ENCODE data around the gene SMKR1.

- TF ChIP-seq, protein P1, sequence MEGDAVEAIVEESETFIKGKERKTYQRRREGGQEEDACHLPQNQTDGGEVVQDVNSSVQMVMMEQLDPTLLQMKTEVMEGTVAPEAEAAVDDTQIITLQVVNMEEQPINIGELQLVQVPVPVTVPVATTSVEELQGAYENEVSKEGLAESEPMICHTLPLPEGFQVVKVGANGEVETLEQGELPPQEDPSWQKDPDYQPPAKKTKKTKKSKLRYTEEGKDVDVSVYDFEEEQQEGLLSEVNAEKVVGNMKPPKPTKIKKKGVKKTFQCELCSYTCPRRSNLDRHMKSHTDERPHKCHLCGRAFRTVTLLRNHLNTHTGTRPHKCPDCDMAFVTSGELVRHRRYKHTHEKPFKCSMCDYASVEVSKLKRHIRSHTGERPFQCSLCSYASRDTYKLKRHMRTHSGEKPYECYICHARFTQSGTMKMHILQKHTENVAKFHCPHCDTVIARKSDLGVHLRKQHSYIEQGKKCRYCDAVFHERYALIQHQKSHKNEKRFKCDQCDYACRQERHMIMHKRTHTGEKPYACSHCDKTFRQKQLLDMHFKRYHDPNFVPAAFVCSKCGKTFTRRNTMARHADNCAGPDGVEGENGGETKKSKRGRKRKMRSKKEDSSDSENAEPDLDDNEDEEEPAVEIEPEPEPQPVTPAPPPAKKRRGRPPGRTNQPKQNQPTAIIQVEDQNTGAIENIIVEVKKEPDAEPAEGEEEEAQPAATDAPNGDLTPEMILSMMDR (IDR thresholded peaks at IDR 0.05) = no peak
- TF ChIP-seq POLR2A (IDR thresholded peaks at IDR 0.05) = no peak
- TF ChIP-seq EP300 (IDR thresholded peaks at IDR 0.05) = no peak
These were observed 32.4 kb upstream of the SMKR1 start for GRCh38 chr7:129469930-129470329.
